Measurements from ENCODE around the gene ALLC.
"Not testable (repeated sequence)": the region's sequence is repeated elsewhere in the genome, so short reads cannot be mapped to it uniquely, and the experiment has no call there.

Gene ALLC

GRCh38 chr2:3626812-3627499 is 31.0 kb upstream of the ALLC start:
- no peak for DNase-seq

- no peak for DNase-seq
These were observed 30.4 kb upstream of the ALLC start for GRCh38 chr2:3627500-3628100.

- DNase-seq, result no peak
These were observed 29.7 kb upstream of the ALLC start for GRCh38 chr2:3628241-3628679.

GRCh38 chr2:3628800-3629199 is 29.2 kb upstream of the ALLC start:
- peak; percentile 10 for DNase-seq

GRCh38 chr2:3630631-3631030 is 27.4 kb upstream of the ALLC start:
- DNase-seq, result no peak

- DNase-seq, result no peak
These were observed 26.7 kb upstream of the ALLC start for GRCh38 chr2:3631161-3631850.

GRCh38 chr2:3631851-3632659 is 25.9 kb upstream of the ALLC start:
- no peak for DNase-seq

- no peak for DNase-seq
These were observed 24.7 kb upstream of the ALLC start for GRCh38 chr2:3633089-3633981.

GRCh38 chr2:3633982-3634595 is 23.9 kb upstream of the ALLC start:
- DNase-seq, result no peak

- DNase-seq, result no peak
These were observed 23.3 kb upstream of the ALLC start for GRCh38 chr2:3634596-3635121.

GRCh38 chr2:3635171-3635974 is 22.6 kb upstream of the ALLC start:
- DNase-seq, result no peak

- not testable (repeated sequence) for DNase-seq
These were observed 22.0 kb upstream of the ALLC start for GRCh38 chr2:3635975-3636327.

GRCh38 chr2:3636586-3637310 is 21.3 kb upstream of the ALLC start:
- DNase-seq, result no peak

GRCh38 chr2:3637311-3637675 is 20.7 kb upstream of the ALLC start:
- DNase-seq, result no peak

- DNase-seq, result no peak
These were observed 20.1 kb upstream of the ALLC start for GRCh38 chr2:3637692-3638455.

- no peak for DNase-seq
These were observed 19.6 kb upstream of the ALLC start for GRCh38 chr2:3638456-3638810.

GRCh38 chr2:3639015-3639630 is 18.9 kb upstream of the ALLC start:
- no peak for DNase-seq

- DNase-seq, result no peak
These were observed 18.3 kb upstream of the ALLC start for GRCh38 chr2:3639653-3640052.

- no peak for DNase-seq
These were observed 16.8 kb upstream of the ALLC start for GRCh38 chr2:3641181-3641580.
